ENCODE results near the gene PHAF1.
A peak's percentile ranks its signal among the peaks of the same experiment; 100 is the strongest.

PHAF1 gene

DNA sequence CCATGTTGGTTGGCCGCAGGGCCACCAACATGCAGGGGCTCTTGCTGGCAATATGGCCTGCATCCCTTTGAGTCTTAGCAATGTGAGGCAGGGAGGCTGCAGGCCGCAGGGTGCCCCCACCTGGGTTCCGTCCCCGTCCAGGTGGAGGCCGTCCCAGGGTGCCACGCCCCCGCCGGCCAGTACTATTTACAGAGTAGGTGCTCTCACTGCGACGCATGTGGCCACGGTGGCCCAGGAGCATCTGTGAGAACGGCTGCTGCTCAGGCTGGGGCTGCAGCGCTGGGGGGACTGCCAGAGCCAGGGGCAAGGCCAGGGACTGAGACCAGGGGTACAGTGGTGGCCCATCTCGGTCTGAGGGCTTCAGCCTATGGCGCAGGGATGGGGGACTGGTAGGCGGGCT, 70.4 kb downstream of the PHAF1 start:
- DNase-seq (ENCODE audit: low spot score), result no peak

DNA sequence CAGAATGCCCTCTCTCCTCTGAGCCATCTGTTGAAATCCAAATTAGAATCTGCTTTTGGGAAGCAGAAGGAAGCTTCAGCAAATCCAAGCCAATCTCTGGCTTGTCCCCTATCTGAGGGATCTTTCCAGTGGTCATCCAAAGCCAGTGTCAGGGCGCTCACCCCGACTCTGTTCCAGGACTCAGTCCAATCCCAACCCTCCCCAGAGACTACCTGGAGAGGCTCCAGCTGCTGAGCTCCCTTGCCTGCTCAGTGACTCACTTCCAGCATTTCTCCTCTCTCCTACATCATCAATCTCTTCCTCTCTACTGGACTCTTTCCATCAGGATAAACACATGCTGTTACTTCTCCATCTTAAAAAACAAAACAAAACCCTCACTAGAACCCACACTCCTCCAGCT, 71.6 kb downstream of the PHAF1 start:
- DNase-seq (ENCODE audit: low spot score), result peak; percentile 87

- DNase-seq (ENCODE audit: low spot score), result no peak
Measured at GRCh38 chr16:67182288-67182687, 72.5 kb downstream of the PHAF1 start.

GRCh38 chr16:67183284-67183626, 73.5 kb downstream of the PHAF1 start:
- no peak for DNase-seq (ENCODE audit: low spot score)

DNA sequence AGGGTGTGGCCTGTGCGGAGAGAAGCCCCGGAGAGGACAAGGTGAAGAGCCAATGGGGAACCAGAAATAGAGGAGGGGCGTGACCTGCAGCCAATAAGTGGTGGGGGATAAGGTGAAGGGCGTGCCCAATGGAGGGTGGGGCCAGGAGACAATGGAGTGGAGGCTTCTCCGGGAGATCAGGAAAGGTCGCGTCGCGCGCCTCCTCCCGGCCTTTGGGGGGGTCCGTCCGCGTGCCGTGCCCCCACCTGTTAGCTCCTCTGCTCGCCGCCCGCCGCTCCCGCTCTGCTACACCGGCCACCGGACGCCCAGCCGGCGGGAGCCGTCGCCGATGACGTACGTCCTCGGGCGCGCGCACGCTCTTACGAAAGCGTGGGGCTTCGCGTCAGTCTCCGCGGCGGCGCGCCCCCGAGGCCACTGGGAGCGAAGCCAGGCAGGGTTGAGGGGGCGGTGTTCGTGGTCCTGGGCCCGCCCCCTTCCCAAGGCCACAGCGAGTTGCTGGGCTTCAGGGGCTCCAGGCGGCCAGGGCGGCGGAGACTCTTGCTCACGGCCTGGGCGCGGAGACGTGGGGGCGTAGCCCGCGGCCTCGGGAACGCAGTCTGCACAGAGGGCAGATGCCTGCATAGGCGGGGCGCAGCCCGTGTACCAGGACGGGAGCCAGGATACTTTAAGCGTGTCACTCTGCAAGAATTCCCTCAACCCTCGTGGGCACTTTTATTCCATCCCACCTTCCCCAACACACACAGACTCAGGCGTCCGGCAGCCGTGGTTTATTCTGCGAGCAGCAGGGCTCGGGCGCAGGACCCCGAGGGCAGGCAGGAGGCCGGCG, 74.1 kb downstream of the PHAF1 start, which contains the start of gene MATCAP1:
MATCAP1 (minus strand) TSS at position 337 of the 826 bp plus-strand sequence. CDS start 3,353 bp downstream, outside the sequence.
- peak; percentile 99 for DNase-seq (ENCODE audit: low spot score)

DNA sequence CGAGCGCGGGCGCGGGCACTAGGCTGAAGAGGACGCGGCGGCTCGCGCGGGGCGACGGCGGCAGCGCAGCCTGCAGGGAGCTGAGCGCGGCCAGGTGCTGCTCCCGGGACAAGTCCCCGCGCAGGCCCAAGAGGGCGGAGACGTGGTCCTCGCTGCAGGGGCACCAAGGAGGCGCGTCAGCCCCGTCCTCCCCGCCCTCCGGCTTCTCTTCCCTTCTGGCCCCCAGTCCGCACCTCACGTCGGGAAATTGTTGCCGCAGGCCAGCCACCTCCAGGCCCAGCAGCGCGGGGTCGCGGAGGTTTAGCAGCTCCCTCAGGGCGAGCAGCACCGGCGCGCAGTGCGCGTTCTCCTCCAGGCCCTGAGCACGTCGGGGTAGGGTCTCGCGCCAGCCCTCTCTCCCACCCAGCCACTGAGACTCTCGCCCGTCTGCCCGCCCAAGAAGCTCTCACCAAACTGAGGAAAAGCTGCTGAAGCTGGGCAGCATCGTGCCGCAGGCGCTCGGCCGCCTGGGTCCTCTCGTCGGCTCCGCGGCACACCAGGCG, 74.8 kb downstream of the PHAF1 start:
- DNase-seq (ENCODE audit: low spot score), result no peak

DNA sequence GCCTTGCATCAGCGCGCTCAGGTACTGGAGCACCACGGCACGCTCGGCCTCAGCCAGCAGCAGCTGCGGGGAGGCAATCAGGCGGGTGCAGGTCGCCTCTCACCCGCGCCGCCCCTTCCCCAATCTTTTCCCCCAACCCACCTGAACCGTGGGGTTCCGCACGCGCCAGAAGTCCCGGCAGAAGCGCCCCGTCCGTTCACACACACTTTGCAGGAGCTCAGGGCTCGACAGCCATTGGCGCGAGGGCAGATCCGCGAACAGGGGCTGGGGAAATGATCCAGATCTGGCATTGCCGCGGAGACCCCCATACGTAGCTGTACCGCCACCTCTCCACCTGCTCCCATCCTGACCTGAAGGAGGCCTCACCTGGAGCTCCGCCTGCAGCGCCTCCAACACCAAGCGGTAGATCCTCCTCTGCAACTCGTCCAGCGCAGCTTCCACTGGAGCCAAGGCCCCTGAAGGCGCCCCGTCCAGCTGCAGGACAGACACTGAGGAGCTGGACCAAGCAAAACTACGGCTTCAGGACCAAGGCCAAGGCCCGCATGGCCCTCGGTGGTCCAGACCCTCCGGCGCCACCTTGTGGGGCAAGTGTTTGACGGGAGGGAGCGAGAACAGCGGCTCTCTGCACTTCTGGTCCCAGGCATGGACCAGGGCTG, 75.4 kb downstream of the PHAF1 start:
- DNase-seq (ENCODE audit: low spot score), result peak; percentile 87

- no peak for DNase-seq (ENCODE audit: low spot score)
Measured at GRCh38 chr16:67185651-67186134, 76.0 kb downstream of the PHAF1 start.

GRCh38 chr16:67186550-67186950, 76.8 kb downstream of the PHAF1 start:
- peak; percentile 61 for DNase-seq (ENCODE audit: low spot score)

- DNase-seq (ENCODE audit: low spot score), result no peak
Measured at GRCh38 chr16:67187175-67187890, 77.6 kb downstream of the PHAF1 start.

DNA sequence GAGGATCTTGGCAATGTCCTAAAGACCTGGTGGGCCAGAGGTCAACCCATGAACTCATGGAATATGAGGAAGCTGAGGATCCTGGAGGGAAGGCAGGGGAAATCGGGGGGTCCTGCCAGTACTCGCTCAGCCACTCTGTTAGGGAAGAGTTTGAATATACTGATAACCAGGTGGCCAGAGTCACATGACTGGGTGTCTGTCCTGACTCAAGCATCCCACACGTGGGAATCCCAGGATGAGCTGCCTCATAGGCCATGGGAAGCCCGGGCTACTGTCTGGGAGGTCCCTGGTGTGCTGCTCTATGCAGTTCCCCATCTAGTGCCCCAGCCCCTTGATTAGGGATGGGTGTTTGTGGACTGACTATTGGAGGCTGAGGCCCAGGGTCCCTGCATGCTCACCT, 78.6 kb downstream of the PHAF1 start:
- DNase-seq (ENCODE audit: low spot score), result no peak

DNA sequence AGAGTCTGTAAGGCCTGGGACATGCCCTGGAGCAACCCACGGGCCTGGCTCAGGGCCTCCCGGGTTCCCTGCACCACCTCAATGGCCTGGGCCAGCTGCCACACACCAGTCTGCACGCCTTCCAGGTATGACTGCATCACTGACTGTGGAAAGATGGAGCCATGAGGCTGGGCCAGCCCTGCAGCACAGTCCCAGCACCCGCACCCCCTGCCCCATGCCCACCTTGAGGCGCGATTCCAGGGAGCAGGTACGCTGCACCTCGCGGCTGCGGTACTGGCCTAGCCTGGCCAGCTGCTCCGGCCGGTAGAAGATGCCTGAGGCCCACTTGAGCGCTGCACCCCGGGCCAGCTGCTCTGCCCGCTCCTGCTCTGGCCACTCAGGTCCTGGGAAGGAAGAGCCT, 79.1 kb downstream of the PHAF1 start:
- no peak for DNase-seq (ENCODE audit: low spot score)

DNA sequence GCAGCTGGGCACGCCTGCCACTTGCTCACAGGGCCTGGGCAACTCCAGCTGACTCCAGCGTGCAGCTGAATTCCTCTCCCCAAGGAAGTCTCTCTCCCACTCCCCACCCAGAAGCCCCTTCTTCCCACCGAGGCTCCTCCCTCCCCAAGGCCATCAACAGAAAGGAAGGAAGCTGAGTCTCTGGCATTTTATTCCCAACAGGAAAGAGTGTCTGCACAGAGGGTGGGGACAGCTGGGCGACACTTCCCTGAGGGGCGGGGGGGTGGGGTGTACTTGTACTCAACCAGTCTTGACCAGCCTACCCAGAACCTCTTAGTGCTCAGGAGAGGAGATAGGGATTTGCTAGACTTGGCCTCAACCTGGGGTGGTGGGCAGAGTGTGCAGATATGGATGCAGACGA, 80.3 kb downstream of the PHAF1 start, which contains the start of gene EXOC3L1:
EXOC3L1 (minus strand) TSS at position 96 of the 400 bp plus-strand sequence. CDS start 460 bp downstream, outside the sequence.
- DNase-seq (ENCODE audit: low spot score), result no peak

- no peak for DNase-seq (ENCODE audit: low spot score)
Measured at GRCh38 chr16:67190448-67191399, 81.0 kb downstream of the PHAF1 start.

GRCh38 chr16:67191411-67191994, 81.8 kb downstream of the PHAF1 start:
- no peak for DNase-seq (ENCODE audit: low spot score)

DNA sequence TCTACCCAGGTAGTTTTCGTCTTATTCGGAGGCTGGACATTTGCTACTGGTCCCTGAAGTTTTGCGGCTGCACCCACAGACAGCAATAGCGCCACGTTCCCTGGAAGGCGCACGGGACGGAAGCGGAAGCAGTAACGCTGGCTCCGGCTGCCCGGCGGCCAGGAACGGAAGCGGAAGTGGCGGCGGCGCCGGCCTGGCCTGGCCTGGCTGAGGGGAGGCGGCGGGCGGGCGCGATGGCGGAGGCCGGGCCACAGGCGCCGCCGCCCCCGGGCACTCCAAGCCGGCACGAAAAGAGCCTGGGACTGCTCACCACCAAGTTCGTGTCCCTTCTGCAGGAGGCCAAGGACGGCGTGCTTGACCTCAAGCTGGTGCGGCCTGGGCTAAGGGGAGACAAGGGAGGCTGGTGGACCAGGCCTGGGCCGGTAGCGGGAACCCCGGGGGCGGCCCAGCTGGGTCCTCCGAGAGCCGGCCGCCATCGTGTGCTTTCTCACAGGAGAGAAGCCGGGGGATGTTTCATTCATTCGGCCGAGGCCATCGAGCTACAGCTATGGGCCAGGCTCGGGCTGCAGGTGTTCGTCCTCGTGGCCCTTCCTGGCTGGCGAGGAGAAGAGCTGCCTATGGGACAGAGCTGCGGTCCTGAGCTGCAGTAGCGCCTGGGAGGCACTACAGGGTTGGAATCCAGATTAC, 82.4 kb downstream of the PHAF1 start, which contains the start of gene E2F4:
E2F4 (plus strand) TSS at position 161 of the 687 bp plus-strand sequence; CDS start at position 234, 73 bp downstream.
- peak; percentile 96 for DNase-seq (ENCODE audit: low spot score)

- DNase-seq (ENCODE audit: low spot score), result no peak
Measured at GRCh38 chr16:67192781-67193361, 83.1 kb downstream of the PHAF1 start.

- DNase-seq (ENCODE audit: low spot score), result no peak
Measured at GRCh38 chr16:67193536-67193935, 83.8 kb downstream of the PHAF1 start.

DNA sequence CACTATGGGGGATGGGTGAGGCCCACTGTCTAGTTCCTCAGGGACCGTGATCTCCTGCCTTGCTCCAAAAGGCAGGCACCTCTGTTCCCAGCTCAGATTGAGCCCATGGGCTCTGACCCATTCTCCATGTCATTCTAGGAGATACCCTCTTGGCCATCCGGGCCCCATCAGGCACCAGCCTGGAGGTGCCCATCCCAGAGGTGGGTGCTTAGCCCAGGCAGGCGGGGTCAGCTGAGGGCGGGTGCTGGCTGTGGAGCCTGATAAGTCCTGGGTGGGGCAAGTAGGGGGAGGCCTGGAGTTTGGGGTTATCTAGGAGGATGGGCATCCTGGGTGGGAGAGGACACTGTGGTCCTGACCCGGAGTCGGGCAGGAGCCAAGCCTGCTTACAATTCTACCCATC, 84.5 kb downstream of the PHAF1 start:
- DNase-seq (ENCODE audit: low spot score), result no peak

GRCh38 chr16:67195676-67196075, 85.9 kb downstream of the PHAF1 start:
- DNase-seq (ENCODE audit: low spot score), result no peak

Measured in AG08396 (cell line).